Adrenal gland (tissue), 5 donors: ENCODE results near the gene ICAM1.

Source experiments
- POLR2A ChIP-seq, 2 donors: fragments of 450-650 bp; IDR thresholded peaks; one replicate each; pipeline ENCODE4 v1.6.1; 2017; ENCODE audit warnings: antibody characterized with exemption in 2 of 2, mild to moderate bottlenecking in 2 of 2, moderate library complexity in 1 of 2
- TF ChIP-seq, protein P1 (sequence below), 6 experiments: fragments of 450-650 bp in 4 of 6; fragments of 200-600 bp in 2 of 6; sonication (generic) in 1 of 6; IDR thresholded peaks; 1 replicate in 5 of 6; 2 replicates in 1 of 6; pipeline versions ENCODE4 v1.5.1 to v1.8.0; 2016 to 2021; ENCODE audit warnings: antibody characterized with exemption in 6 of 6, mild to moderate bottlenecking in 2 of 6, moderate library complexity in 1 of 6
- donor health status: DM: no; HTN: no; CAD: no.

DNA sequence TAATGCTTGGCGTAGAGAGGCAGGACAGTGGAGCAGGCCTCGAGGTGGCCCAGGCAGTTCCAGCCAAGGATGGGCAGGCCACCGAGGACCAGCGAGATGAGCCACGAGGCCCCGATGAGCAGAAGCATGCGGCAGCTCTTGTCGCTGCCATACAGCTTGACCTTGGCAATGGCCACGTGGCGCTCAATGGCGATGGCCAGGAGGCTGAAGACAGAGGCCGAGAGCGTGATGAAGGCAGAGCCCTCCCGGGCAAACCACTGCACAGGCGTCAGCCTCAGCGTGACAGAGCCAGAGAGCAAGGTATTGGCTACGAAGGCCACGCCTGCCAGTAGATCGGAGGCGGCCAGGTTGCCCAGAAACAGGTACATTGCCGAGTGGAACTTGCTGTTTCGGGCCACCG, 46.6 kb upstream of the ICAM1 start:
- TF ChIP-seq POLR2A (IDR thresholded peaks at IDR 0.05): no peak
- TF ChIP-seq, protein P1, sequence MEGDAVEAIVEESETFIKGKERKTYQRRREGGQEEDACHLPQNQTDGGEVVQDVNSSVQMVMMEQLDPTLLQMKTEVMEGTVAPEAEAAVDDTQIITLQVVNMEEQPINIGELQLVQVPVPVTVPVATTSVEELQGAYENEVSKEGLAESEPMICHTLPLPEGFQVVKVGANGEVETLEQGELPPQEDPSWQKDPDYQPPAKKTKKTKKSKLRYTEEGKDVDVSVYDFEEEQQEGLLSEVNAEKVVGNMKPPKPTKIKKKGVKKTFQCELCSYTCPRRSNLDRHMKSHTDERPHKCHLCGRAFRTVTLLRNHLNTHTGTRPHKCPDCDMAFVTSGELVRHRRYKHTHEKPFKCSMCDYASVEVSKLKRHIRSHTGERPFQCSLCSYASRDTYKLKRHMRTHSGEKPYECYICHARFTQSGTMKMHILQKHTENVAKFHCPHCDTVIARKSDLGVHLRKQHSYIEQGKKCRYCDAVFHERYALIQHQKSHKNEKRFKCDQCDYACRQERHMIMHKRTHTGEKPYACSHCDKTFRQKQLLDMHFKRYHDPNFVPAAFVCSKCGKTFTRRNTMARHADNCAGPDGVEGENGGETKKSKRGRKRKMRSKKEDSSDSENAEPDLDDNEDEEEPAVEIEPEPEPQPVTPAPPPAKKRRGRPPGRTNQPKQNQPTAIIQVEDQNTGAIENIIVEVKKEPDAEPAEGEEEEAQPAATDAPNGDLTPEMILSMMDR (IDR thresholded peaks at IDR 0.05): no peak
